Measurements from ENCODE around the gene STAB1.

The STAB1 gene

GRCh38 chr3:52511509-52511908, 16.4 kb downstream of the STAB1 start:
- Mint-ChIP-seq H3K27ac (no peak overlapping the region), H3K9me3 (no peaks in the 10 kb centered on the region), H3K4me1 (no peaks in the 10 kb centered on the region), H3K4me3 (no peak overlapping the region), H3K27me3 (no peaks in the 10 kb centered on the region), H3K36me3 (no peaks in the 10 kb centered on the region)

GRCh38 chr3:52512105-52512504, 17.0 kb downstream of the STAB1 start:
- Mint-ChIP-seq H3K27me3 (no peaks in the 10 kb centered on the region), H3K4me3 (no peak overlapping the region), H3K9me3 (no peaks in the 10 kb centered on the region), H3K27ac (no peak overlapping the region), H3K4me1 (no peaks in the 10 kb centered on the region), H3K36me3 (no peaks in the 10 kb centered on the region)

- Mint-ChIP-seq H3K4me1 (no peaks in the 10 kb centered on the region), H3K9me3 (no peaks in the 10 kb centered on the region), H3K36me3 (no peaks in the 10 kb centered on the region), H3K27ac (no peak overlapping the region), H3K4me3 (no peak overlapping the region), H3K27me3 (no peaks in the 10 kb centered on the region)
Measured at GRCh38 chr3:52512727-52513126, 17.6 kb downstream of the STAB1 start.

GRCh38 chr3:52513281-52513680, 18.1 kb downstream of the STAB1 start:
- H3K4me3 Mint-ChIP-seq: no peak overlapping the region
- H3K27ac Mint-ChIP-seq: no peak overlapping the region
- H3K9me3 Mint-ChIP-seq: no peaks in the 10 kb centered on the region
- no peaks in the 10 kb centered on the region for H3K27me3 Mint-ChIP-seq
- H3K36me3 Mint-ChIP-seq: no peaks in the 10 kb centered on the region
- H3K4me1 Mint-ChIP-seq: no peaks in the 10 kb centered on the region

GRCh38 chr3:52514576-52514975, 19.4 kb downstream of the STAB1 start:
- no peaks in the 10 kb centered on the region for H3K9me3 Mint-ChIP-seq

GRCh38 chr3:52515192-52515591, 20.1 kb downstream of the STAB1 start:
- H3K4me1 Mint-ChIP-seq: no peaks in the 10 kb centered on the region
- no peaks in the 10 kb centered on the region for H3K27me3 Mint-ChIP-seq
- H3K9me3 Mint-ChIP-seq: no peaks in the 10 kb centered on the region
- no peaks in the 10 kb centered on the region for H3K36me3 Mint-ChIP-seq
- H3K4me3 Mint-ChIP-seq: no peak overlapping the region
- no peak overlapping the region for H3K27ac Mint-ChIP-seq

More at GRCh38 chr3:52514576-52514975, 19.4 kb downstream of the STAB1 start:
- H3K27me3 Mint-ChIP-seq: no peaks in the 10 kb centered on the region
- H3K36me3 Mint-ChIP-seq: no peaks in the 10 kb centered on the region
- no peak overlapping the region for H3K4me3 Mint-ChIP-seq
- no peak overlapping the region for H3K27ac Mint-ChIP-seq
- no peaks in the 10 kb centered on the region for H3K4me1 Mint-ChIP-seq

GRCh38 chr3:52516509-52517195, 21.5 kb downstream of the STAB1 start:
- H3K4me1 Mint-ChIP-seq: no peaks in the 10 kb centered on the region
- no peak overlapping the region for H3K4me3 Mint-ChIP-seq
- no peaks in the 10 kb centered on the region for H3K9me3 Mint-ChIP-seq
- no peaks in the 10 kb centered on the region for H3K27me3 Mint-ChIP-seq
- no peaks in the 10 kb centered on the region for H3K36me3 Mint-ChIP-seq
- H3K27ac Mint-ChIP-seq: no peak overlapping the region

- H3K27ac Mint-ChIP-seq: no peak overlapping the region
- no peaks in the 10 kb centered on the region for H3K4me1 Mint-ChIP-seq
- no peaks in the 10 kb centered on the region for H3K27me3 Mint-ChIP-seq
- no peaks in the 10 kb centered on the region for H3K36me3 Mint-ChIP-seq
- H3K4me3 Mint-ChIP-seq: no peak overlapping the region
- H3K9me3 Mint-ChIP-seq: no peaks in the 10 kb centered on the region
Measured at GRCh38 chr3:52517796-52518722, 22.9 kb downstream of the STAB1 start.

- H3K27me3 Mint-ChIP-seq: no peaks in the 10 kb centered on the region
- H3K36me3 Mint-ChIP-seq: no peaks in the 10 kb centered on the region
- no peaks in the 10 kb centered on the region for H3K4me1 Mint-ChIP-seq
- H3K4me3 Mint-ChIP-seq: no peak overlapping the region
- H3K27ac Mint-ChIP-seq: no peak overlapping the region
- no peaks in the 10 kb centered on the region for H3K9me3 Mint-ChIP-seq
Measured at GRCh38 chr3:52518723-52519444, 23.7 kb downstream of the STAB1 start.

- no peaks in the 10 kb centered on the region for H3K4me1 Mint-ChIP-seq
- no peak overlapping the region for H3K4me3 Mint-ChIP-seq
- H3K36me3 Mint-ChIP-seq: no peaks in the 10 kb centered on the region
- H3K27ac Mint-ChIP-seq: no peak overlapping the region
- H3K27me3 Mint-ChIP-seq: no peaks in the 10 kb centered on the region
- H3K9me3 Mint-ChIP-seq: no peaks in the 10 kb centered on the region
Measured at GRCh38 chr3:52519445-52520140, 24.5 kb downstream of the STAB1 start.

- Mint-ChIP-seq H3K4me3 (no peak overlapping the region), H3K9me3 (no peaks in the 10 kb centered on the region), H3K4me1 (no peaks in the 10 kb centered on the region), H3K27ac (no peak overlapping the region), H3K36me3 (no peaks in the 10 kb centered on the region), H3K27me3 (no peaks in the 10 kb centered on the region)
Measured at GRCh38 chr3:52520141-52520667, 25.1 kb downstream of the STAB1 start.

GRCh38 chr3:52520716-52521487, 25.8 kb downstream of the STAB1 start:
- no peaks in the 10 kb centered on the region for H3K27me3 Mint-ChIP-seq
- no peaks in the 10 kb centered on the region for H3K4me1 Mint-ChIP-seq

GRCh38 chr3:52521488-52521824, 26.3 kb downstream of the STAB1 start:
- no peak overlapping the region for H3K4me3 Mint-ChIP-seq
- no peaks in the 10 kb centered on the region for H3K36me3 Mint-ChIP-seq
- H3K27me3 Mint-ChIP-seq: no peaks in the 10 kb centered on the region
- H3K4me1 Mint-ChIP-seq: no peaks in the 10 kb centered on the region
- H3K9me3 Mint-ChIP-seq: no peaks in the 10 kb centered on the region
- no peak overlapping the region for H3K27ac Mint-ChIP-seq

More at GRCh38 chr3:52520716-52521487, 25.8 kb downstream of the STAB1 start:
- no peaks in the 10 kb centered on the region for H3K9me3 Mint-ChIP-seq
- H3K4me3 Mint-ChIP-seq: no peak overlapping the region
- no peaks in the 10 kb centered on the region for H3K36me3 Mint-ChIP-seq
- H3K27ac Mint-ChIP-seq: no peak overlapping the region

GRCh38 chr3:52521881-52522650, 26.9 kb downstream of the STAB1 start:
- H3K36me3 Mint-ChIP-seq: no peaks in the 10 kb centered on the region
- no peak overlapping the region for H3K27ac Mint-ChIP-seq
- H3K4me1 Mint-ChIP-seq: no peaks in the 10 kb centered on the region
- H3K4me3 Mint-ChIP-seq: no peak overlapping the region
- no peaks in the 10 kb centered on the region for H3K9me3 Mint-ChIP-seq
- H3K27me3 Mint-ChIP-seq: no peaks in the 10 kb centered on the region

Measured in activated naive CD4-positive, alpha-beta T cell treated with anti-CD3 and anti-CD28 coated beads, Interleukin-2, amount 50 U/mL, for 24 hours (primary cell).